Measurements from ENCODE around the gene CCDC157.
"Not testable (repeated sequence)": the region's sequence is repeated elsewhere in the genome, so short reads cannot be mapped to it uniquely, and the experiment has no call there.

The CCDC157 gene

GRCh38 chr22:30399718-30400117 is 42.9 kb downstream of the CCDC157 start:
- TF ChIP-seq CTCF (IDR thresholded peaks at IDR 0.05; ENCODE audit: extremely low read depth, insufficient read depth, missing control alignments) = no peak
- DNase-seq (ENCODE audit: low spot score) = no peak
- in situ Hi-C loops (cut with MboI; ENCODE audit: low pct_unique_long_range_greater_than_20kb, low sequenced_read_pairs, unreplicated experiment) = loop anchor here (25.0 kb wide), 1 partner anchor 287 kb away; no protein-coding TSS in a partner anchor

GRCh38 chr22:30400159-30400558 is 43.4 kb downstream of the CCDC157 start:
- DNase-seq (ENCODE audit: low spot score) = no peak
- in situ Hi-C loops (cut with MboI; ENCODE audit: low pct_unique_long_range_greater_than_20kb, low sequenced_read_pairs, unreplicated experiment) = no loop called here
- no peak for TF ChIP-seq CTCF (IDR thresholded peaks at IDR 0.05; ENCODE audit: extremely low read depth, insufficient read depth, missing control alignments)

GRCh38 chr22:30401024-30401423 is 44.2 kb downstream of the CCDC157 start:
- in situ Hi-C loops (cut with MboI; ENCODE audit: low pct_unique_long_range_greater_than_20kb, low sequenced_read_pairs, unreplicated experiment); DNase-seq (ENCODE audit: low spot score): not testable (repeated sequence)

- TF ChIP-seq CTCF (IDR thresholded peaks at IDR 0.05; ENCODE audit: extremely low read depth, insufficient read depth, missing control alignments) = no peak
- in situ Hi-C loops (cut with MboI; ENCODE audit: low pct_unique_long_range_greater_than_20kb, low sequenced_read_pairs, unreplicated experiment) = no loop called here
- no peak for DNase-seq (ENCODE audit: low spot score)
Measured at GRCh38 chr22:30402028-30402765, 45.4 kb downstream of the CCDC157 start.

GRCh38 chr22:30402766-30403104 is 45.9 kb downstream of the CCDC157 start:
- in situ Hi-C loops (cut with MboI; ENCODE audit: low pct_unique_long_range_greater_than_20kb, low sequenced_read_pairs, unreplicated experiment); DNase-seq (ENCODE audit: low spot score): not testable (repeated sequence)

GRCh38 chr22:30404307-30404706 is 47.5 kb downstream of the CCDC157 start:
- in situ Hi-C loops (cut with MboI; ENCODE audit: low pct_unique_long_range_greater_than_20kb, low sequenced_read_pairs, unreplicated experiment) = no loop called here
- no peak for DNase-seq (ENCODE audit: low spot score)
- TF ChIP-seq CTCF (IDR thresholded peaks at IDR 0.05; ENCODE audit: extremely low read depth, insufficient read depth, missing control alignments) = no peak

GRCh38 chr22:30405731-30406130 is 48.9 kb downstream of the CCDC157 start:
- in situ Hi-C loops (cut with MboI; ENCODE audit: low pct_unique_long_range_greater_than_20kb, low sequenced_read_pairs, unreplicated experiment) = no loop called here
- no peak for DNase-seq (ENCODE audit: low spot score)
- TF ChIP-seq CTCF (IDR thresholded peaks at IDR 0.05; ENCODE audit: extremely low read depth, insufficient read depth, missing control alignments) = no peak

- DNase-seq (ENCODE audit: low spot score) = no peak
- in situ Hi-C loops (cut with MboI; ENCODE audit: low pct_unique_long_range_greater_than_20kb, low sequenced_read_pairs, unreplicated experiment) = no loop called here
- no peak for TF ChIP-seq CTCF (IDR thresholded peaks at IDR 0.05; ENCODE audit: extremely low read depth, insufficient read depth, missing control alignments)
Measured at GRCh38 chr22:30406400-30406799, 49.6 kb downstream of the CCDC157 start.
